ENCODE measurements around the gene MICAL1.

MICAL1 gene

GRCh38 chr6:109482905-109483734 is 27.5 kb upstream of the MICAL1 start, which contains the start of gene ZBTB24:
TSS of gene ZBTB24 (minus strand) at chr6:109483219. CDS start at chr6:109482026, 1,193 bp downstream.
- peaks cover 26% of the 10 kb centered on the region for H3K36me3 Mint-ChIP-seq
- ATAC-seq: peak; percentile 95
- H3K27me3 Mint-ChIP-seq: no peaks in the 10 kb centered on the region
- peak within 1 kb of the TSS; percentile 90 for H3K27ac Mint-ChIP-seq
- no peaks in the 10 kb centered on the region for H3K9me3 Mint-ChIP-seq
- peaks cover 62% of the 10 kb centered on the region for H3K4me1 Mint-ChIP-seq
- H3K4me3 Mint-ChIP-seq: peak within 1 kb of the TSS; percentile 99

GRCh38 chr6:109480993-109481480 is 25.5 kb upstream of the MICAL1 start:
- peak overlapping the region; percentile 90 for H3K27ac Mint-ChIP-seq
- H3K9me3 Mint-ChIP-seq: no peaks in the 10 kb centered on the region
- peaks cover 37% of the 10 kb centered on the region for H3K36me3 Mint-ChIP-seq
- no peak for ATAC-seq
- peaks cover 78% of the 10 kb centered on the region for H3K4me1 Mint-ChIP-seq
- peak overlapping the region; percentile 99 for H3K4me3 Mint-ChIP-seq
- H3K27me3 Mint-ChIP-seq: no peaks in the 10 kb centered on the region

- H3K9me3 Mint-ChIP-seq: no peaks in the 10 kb centered on the region
- peak overlapping the region; percentile 90 for H3K27ac Mint-ChIP-seq
- H3K4me3 Mint-ChIP-seq: peak overlapping the region; percentile 89
- no peak for ATAC-seq
- H3K36me3 Mint-ChIP-seq: peaks cover 53% of the 10 kb centered on the region
- peaks cover 78% of the 10 kb centered on the region for H3K4me1 Mint-ChIP-seq
- H3K27me3 Mint-ChIP-seq: no peaks in the 10 kb centered on the region
Measured at GRCh38 chr6:109478841-109479624, 23.5 kb upstream of the MICAL1 start.

- H3K4me3 Mint-ChIP-seq: peak overlapping the region; percentile 89
Measured at GRCh38 chr6:109478222-109478805, 22.7 kb upstream of the MICAL1 start.

GRCh38 chr6:109477725-109478124 is 22.2 kb upstream of the MICAL1 start:
- Mint-ChIP-seq H3K36me3 (peaks cover 66% of the 10 kb centered on the region), H3K27ac (peak overlapping the region; percentile 90), H3K4me1 (peaks cover 82% of the 10 kb centered on the region), H3K9me3 (no peaks in the 10 kb centered on the region), H3K27me3 (no peaks in the 10 kb centered on the region), H3K4me3 (peak overlapping the region; percentile 89)
- ATAC-seq: peak; percentile 57

More at GRCh38 chr6:109478222-109478805, 22.7 kb upstream of the MICAL1 start:
- no peaks in the 10 kb centered on the region for H3K27me3 Mint-ChIP-seq
- H3K36me3 Mint-ChIP-seq: peaks cover 60% of the 10 kb centered on the region
- H3K9me3 Mint-ChIP-seq: no peaks in the 10 kb centered on the region
- ATAC-seq: no peak
- peaks cover 77% of the 10 kb centered on the region for H3K4me1 Mint-ChIP-seq
- H3K27ac Mint-ChIP-seq: peak overlapping the region; percentile 90

- ATAC-seq: no peak
- Mint-ChIP-seq H3K4me1 (peaks cover 84% of the 10 kb centered on the region), H3K4me3 (peak overlapping the region; percentile 89), H3K36me3 (peaks cover 72% of the 10 kb centered on the region), H3K27ac (peak overlapping the region; percentile 90), H3K27me3 (no peaks in the 10 kb centered on the region), H3K9me3 (no peaks in the 10 kb centered on the region)
Measured at GRCh38 chr6:109477184-109477583, 21.6 kb upstream of the MICAL1 start.

- Mint-ChIP-seq H3K4me1 (peaks cover 81% of the 10 kb centered on the region), H3K9me3 (no peaks in the 10 kb centered on the region), H3K4me3 (no peak overlapping the region), H3K27me3 (no peaks in the 10 kb centered on the region), H3K27ac (peak overlapping the region; percentile 90), H3K36me3 (peaks cover 75% of the 10 kb centered on the region)
- no peak for ATAC-seq
Measured at GRCh38 chr6:109475625-109476024, 20.1 kb upstream of the MICAL1 start.

GRCh38 chr6:109474995-109475394 is 19.4 kb upstream of the MICAL1 start:
- Mint-ChIP-seq H3K36me3 (peaks cover 81% of the 10 kb centered on the region), H3K9me3 (no peaks in the 10 kb centered on the region), H3K4me3 (no peak overlapping the region), H3K27ac (peak overlapping the region; percentile 90), H3K4me1 (peaks cover 75% of the 10 kb centered on the region), H3K27me3 (no peaks in the 10 kb centered on the region)
- no peak for ATAC-seq

- Mint-ChIP-seq H3K4me1 (peaks cover 62% of the 10 kb centered on the region), H3K4me3 (peak overlapping the region; percentile 49), H3K36me3 (peaks cover 83% of the 10 kb centered on the region), H3K27me3 (no peaks in the 10 kb centered on the region), H3K27ac (peak overlapping the region; percentile 48), H3K9me3 (no peaks in the 10 kb centered on the region)
- ATAC-seq: no peak
Measured at GRCh38 chr6:109473120-109473519, 17.5 kb upstream of the MICAL1 start.

GRCh38 chr6:109472132-109472995 is 16.8 kb upstream of the MICAL1 start:
- no peaks in the 10 kb centered on the region for H3K27me3 Mint-ChIP-seq
- H3K9me3 Mint-ChIP-seq: no peaks in the 10 kb centered on the region
- H3K4me3 Mint-ChIP-seq: peak overlapping the region; percentile 49
- ATAC-seq: peak; percentile 92
- H3K36me3 Mint-ChIP-seq: peaks cover 85% of the 10 kb centered on the region
- H3K27ac Mint-ChIP-seq: peak overlapping the region; percentile 48
- peaks cover 63% of the 10 kb centered on the region for H3K4me1 Mint-ChIP-seq

- Mint-ChIP-seq H3K4me1 (peaks cover 64% of the 10 kb centered on the region), H3K36me3 (peaks cover 92% of the 10 kb centered on the region), H3K27me3 (no peaks in the 10 kb centered on the region), H3K4me3 (no peak overlapping the region), H3K27ac (peak overlapping the region; percentile 48), H3K9me3 (no peaks in the 10 kb centered on the region)
- no peak for ATAC-seq
Measured at GRCh38 chr6:109471105-109471810, 15.7 kb upstream of the MICAL1 start.

GRCh38 chr6:109469591-109470189 is 14.1 kb upstream of the MICAL1 start:
- Mint-ChIP-seq H3K27ac (no peak overlapping the region), H3K9me3 (no peaks in the 10 kb centered on the region), H3K27me3 (no peaks in the 10 kb centered on the region), H3K4me1 (peaks cover 62% of the 10 kb centered on the region), H3K36me3 (peaks cover 91% of the 10 kb centered on the region), H3K4me3 (no peak overlapping the region)
- ATAC-seq: no peak

GRCh38 chr6:109467696-109468095 is 12.1 kb upstream of the MICAL1 start:
- no peak for ATAC-seq
- Mint-ChIP-seq H3K4me1 (peaks cover 59% of the 10 kb centered on the region), H3K36me3 (peaks cover 89% of the 10 kb centered on the region), H3K4me3 (no peak overlapping the region), H3K27ac (peak overlapping the region; percentile 36), H3K9me3 (no peaks in the 10 kb centered on the region), H3K27me3 (no peaks in the 10 kb centered on the region)

All from stimulated activated memory B cell treated with anti-CD40 and anti-IgM and Interleukin-4, amounts not matched to agents 10 μg/mL and 1 μg/mL and 100 μg/mL, for 72 hours (primary cell).